Upper lobe of left lung (tissue), 6 donors: ENCODE results near the gene HACD2. TPM values are rescaled to one million over a fixed set of nuclear protein-coding genes. Genes with fewer than 3 reads are reported as not detected.

Source experiments
- ATAC-seq, 2 donors: fragments of 200-7000 bp; cut with Tn5 transposase; one replicate each; pipeline ENCODE4 v1.9.1; 2022; ENCODE audit warnings: mild to moderate bottlenecking in 2 of 2, moderate library complexity in 2 of 2; ENCODE audit not compliant: low FRiP score in 2 of 2
- DNase-seq, 2 donors: peaks; one replicate each; pipeline ENCODE4 v3.0.0-alpha.2; 2019 to 2020
- H3K27ac ChIP-seq, 4 donors: fragments of 200-600 bp; sonication (generic); one replicate each; pipeline ENCODE4 v1.5.1; 2016 to 2019
- H3K27me3 ChIP-seq, 4 donors: fragments of 200-600 bp; sonication (generic); one replicate each; pipeline ENCODE4 v1.5.1; 2017 to 2019
- H3K36me3 ChIP-seq, 4 donors: fragments of 200-600 bp; sonication (generic); one replicate each; pipeline ENCODE4 v1.5.1; 2016 to 2019
- H3K4me1 ChIP-seq, 4 donors: fragments of 200-600 bp; sonication (generic); one replicate each; pipeline ENCODE4 v1.5.1; 2018 to 2019
- H3K4me3 ChIP-seq, 4 donors: fragments of 200-600 bp; sonication (generic); one replicate each; pipeline ENCODE4 v1.5.1; 2017 to 2019; ENCODE audit warnings: mild to moderate bottlenecking in 2 of 4, moderate library complexity in 1 of 4
- H3K9me3 ChIP-seq, 4 donors: fragments of 200-600 bp; sonication (generic); one replicate each; pipeline ENCODE4 v1.5.1; 2018 to 2019
- EP300 ChIP-seq, 4 donors: sonication (generic); formaldehyde crosslinking; IDR thresholded peaks; one replicate each; pipeline ENCODE4 v1.5.1; 2017; ENCODE audit warnings: antibody characterized with exemption in 4 of 4, control low read depth in 2 of 4
- POLR2A ChIP-seq, 4 donors: fragments of 450-650 bp; IDR thresholded peaks; one replicate each; pipeline ENCODE4 v1.5.1; 2016 to 2017; ENCODE audit warnings: antibody characterized with exemption in 4 of 4, mild to moderate bottlenecking in 2 of 4
- POLR2AphosphoS5 ChIP-seq, 2 donors: sonication (generic); formaldehyde crosslinking; IDR thresholded peaks; one replicate each; pipeline ENCODE4 v1.5.1; 2017; ENCODE audit warnings: antibody characterized with exemption in 2 of 2
- WGBS, 2 donors: methylation state at CpG; one replicate each; pipeline ENCODE4 v1.1.5; 2017 to 2018; 5-methylcytosine and 5-hydroxymethylcytosine counted together
- total RNA-seq, 6 donors: library from RNA; depleted of rRNA in 4 of 6; stranded (reverse); fragments of >200 nt in 4 of 6; gene quantifications; one replicate each; pipeline versions ENCODE4 v1.1.0 to v1.2.1, GENCODE V29; 2016 to 2021
- TF ChIP-seq, protein P1 (sequence below), 6 experiments: fragments of 450-650 bp in 4 of 6; fragments of 200-600 bp in 2 of 6; sonication (generic) in 2 of 6; IDR thresholded peaks; one replicate each; pipeline ENCODE4 v1.5.1; 2016 to 2019; ENCODE audit warnings: antibody characterized with exemption in 6 of 6
- donor health status: DM: no; HTN: no; CAD: no; lungs with moderate emphysema.
- donor health status: DM: no; HTN: yes; CAD: no; lungs with severe emphysema.

HACD2 gene
- total RNA-seq, 6 donors from 2014 or later, result 12.5 to 60.4 (median 39.1) TPM

DNA sequence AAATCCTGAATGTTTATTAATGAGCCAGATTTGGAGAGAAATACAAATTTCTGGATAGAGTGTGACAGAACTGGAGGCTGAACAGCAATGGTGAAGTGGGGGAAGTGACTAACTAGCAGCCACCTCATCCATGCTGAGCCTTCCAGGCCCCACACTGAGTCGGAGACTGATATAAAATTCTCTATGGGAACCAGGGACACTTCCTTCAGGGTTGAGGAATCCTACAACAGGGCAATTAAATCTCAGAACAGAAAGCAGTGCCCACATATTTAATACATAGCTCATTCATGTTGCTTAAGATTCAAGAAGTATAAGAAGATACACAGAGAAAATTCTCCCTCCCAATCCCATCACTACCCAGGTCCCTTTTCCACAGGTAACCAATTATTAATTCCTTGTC is 49.3 kb downstream of the HACD2 start:
- no peak for TF ChIP-seq POLR2A (IDR thresholded peaks at IDR 0.05)
- TF ChIP-seq, protein P1, sequence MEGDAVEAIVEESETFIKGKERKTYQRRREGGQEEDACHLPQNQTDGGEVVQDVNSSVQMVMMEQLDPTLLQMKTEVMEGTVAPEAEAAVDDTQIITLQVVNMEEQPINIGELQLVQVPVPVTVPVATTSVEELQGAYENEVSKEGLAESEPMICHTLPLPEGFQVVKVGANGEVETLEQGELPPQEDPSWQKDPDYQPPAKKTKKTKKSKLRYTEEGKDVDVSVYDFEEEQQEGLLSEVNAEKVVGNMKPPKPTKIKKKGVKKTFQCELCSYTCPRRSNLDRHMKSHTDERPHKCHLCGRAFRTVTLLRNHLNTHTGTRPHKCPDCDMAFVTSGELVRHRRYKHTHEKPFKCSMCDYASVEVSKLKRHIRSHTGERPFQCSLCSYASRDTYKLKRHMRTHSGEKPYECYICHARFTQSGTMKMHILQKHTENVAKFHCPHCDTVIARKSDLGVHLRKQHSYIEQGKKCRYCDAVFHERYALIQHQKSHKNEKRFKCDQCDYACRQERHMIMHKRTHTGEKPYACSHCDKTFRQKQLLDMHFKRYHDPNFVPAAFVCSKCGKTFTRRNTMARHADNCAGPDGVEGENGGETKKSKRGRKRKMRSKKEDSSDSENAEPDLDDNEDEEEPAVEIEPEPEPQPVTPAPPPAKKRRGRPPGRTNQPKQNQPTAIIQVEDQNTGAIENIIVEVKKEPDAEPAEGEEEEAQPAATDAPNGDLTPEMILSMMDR (IDR thresholded peaks at IDR 0.05), result no peak
- no peak for TF ChIP-seq EP300 (IDR thresholded peaks at IDR 0.05)
- TF ChIP-seq POLR2AphosphoS5 (IDR thresholded peaks at IDR 0.05), result no peak
- Histone ChIP-seq H3K27ac (no peak overlapping the region), H3K36me3 (no peaks in the 10 kb centered on the region), H3K4me3 (no peak overlapping the region), H3K9me3 (no peaks in the 10 kb centered on the region), H3K27me3 (no peaks in the 10 kb centered on the region), H3K4me1 (no peaks in the 10 kb centered on the region)
- ATAC-seq (no peak), DNase-seq (no peak)
- WGBS, 2 donors, result 92 to 100% methylated on average over 1 of the region's 1 CpG

DNA sequence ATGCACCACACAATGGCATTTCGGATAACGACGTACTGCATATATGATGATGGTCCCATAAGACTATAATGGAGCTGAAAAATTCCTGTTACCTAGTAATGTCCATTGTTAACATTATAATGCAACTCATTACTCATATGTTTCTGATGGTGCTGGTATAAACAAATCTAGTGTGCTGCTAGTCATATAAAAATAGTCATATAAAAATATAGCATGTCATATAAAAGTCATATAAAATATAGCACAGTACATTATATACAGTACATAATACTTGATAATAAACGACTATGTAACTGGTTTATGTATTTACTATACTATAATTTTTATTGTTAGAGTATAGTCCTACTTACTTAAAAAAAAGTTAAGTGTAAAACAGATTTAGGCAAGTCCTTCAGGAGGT is 50.6 kb downstream of the HACD2 start:
- Histone ChIP-seq H3K27me3 (no peaks in the 10 kb centered on the region), H3K27ac (no peak overlapping the region), H3K4me3 (no peak overlapping the region), H3K9me3 (no peaks in the 10 kb centered on the region), H3K36me3 (no peaks in the 10 kb centered on the region), H3K4me1 (no peaks in the 10 kb centered on the region)
- ATAC-seq (no peak), DNase-seq (no peak)
- TF ChIP-seq EP300 (IDR thresholded peaks at IDR 0.05), result no peak
- no peak for TF ChIP-seq POLR2AphosphoS5 (IDR thresholded peaks at IDR 0.05)
- 94 to 97% methylated on average over 4 of the region's 4 CpGs for WGBS, 2 donors

DNA sequence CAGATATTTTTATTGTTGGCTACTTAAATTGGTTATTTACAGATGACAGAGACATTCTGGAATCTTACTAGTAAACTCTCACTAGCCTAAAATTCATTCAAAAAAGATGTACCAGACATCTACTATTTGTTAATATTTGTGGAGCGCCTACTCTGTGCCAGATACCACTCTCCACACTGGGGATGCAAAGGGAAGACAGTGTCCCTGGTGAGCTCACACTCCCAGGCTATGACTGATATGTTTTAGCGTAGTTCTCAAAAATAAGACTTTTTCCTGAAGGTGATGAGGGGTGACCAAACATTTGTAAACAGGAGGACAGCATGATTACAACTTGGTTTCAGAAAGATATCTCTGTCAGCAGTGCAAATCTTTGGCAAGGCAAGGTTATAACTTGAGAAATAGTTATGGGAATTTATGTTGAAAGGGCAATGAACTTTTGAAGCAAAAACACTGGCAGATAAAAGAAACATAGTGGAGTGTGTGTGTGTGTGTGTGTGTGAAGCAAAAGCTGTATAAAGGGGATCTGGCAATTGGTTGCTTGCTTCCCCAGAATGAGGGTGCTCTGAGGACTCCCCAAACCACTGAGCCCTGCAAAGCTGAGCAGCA is 51.2 kb downstream of the HACD2 start:
- no peak overlapping the region for H3K4me3 ChIP-seq
- no peak overlapping the region for H3K27ac ChIP-seq
- H3K9me3 ChIP-seq, result no peaks in the 10 kb centered on the region
- H3K4me1 ChIP-seq, result no peaks in the 10 kb centered on the region
- DNase-seq (no peak), ATAC-seq (no peak)
- WGBS, 2 donors, result 82 to 91% methylated on average over 2 of the region's 2 CpGs
- TF ChIP-seq, protein P1 (IDR thresholded peaks at IDR 0.05), result no peak
- TF ChIP-seq POLR2AphosphoS5 (IDR thresholded peaks at IDR 0.05) (no peak), EP300 (IDR thresholded peaks at IDR 0.05) (no peak), POLR2A (IDR thresholded peaks at IDR 0.05) (no peak)
- H3K36me3 ChIP-seq, result no peaks in the 10 kb centered on the region
- no peaks in the 10 kb centered on the region for H3K27me3 ChIP-seq

DNA sequence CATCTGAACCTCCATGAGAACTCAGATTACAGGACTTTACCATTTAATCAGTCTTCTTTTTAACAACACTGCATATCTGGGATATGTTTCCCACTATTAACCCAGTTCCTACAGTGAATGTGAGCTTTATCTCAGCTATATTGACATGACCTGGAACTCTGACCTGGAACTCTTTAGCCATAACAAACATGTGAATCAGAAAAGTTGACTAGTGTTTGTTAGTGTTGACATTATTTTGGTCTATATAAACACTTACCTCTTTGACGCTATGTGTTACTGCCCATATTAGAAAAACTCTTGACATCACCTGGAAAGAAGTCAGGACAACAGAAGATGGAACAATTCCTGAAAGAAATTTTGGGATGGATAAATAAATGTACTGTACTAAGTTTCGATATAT is 56.7 kb downstream of the HACD2 start:
- no peaks in the 10 kb centered on the region for H3K9me3 ChIP-seq
- ATAC-seq (no peak), DNase-seq (no peak)
- no peaks in the 10 kb centered on the region for H3K27me3 ChIP-seq
- TF ChIP-seq POLR2A (IDR thresholded peaks at IDR 0.05), result no peak
- TF ChIP-seq EP300 (IDR thresholded peaks at IDR 0.05), result no peak
- TF ChIP-seq, protein P1 (IDR thresholded peaks at IDR 0.05), result no peak
- TF ChIP-seq POLR2AphosphoS5 (IDR thresholded peaks at IDR 0.05), result no peak
- WGBS, 2 donors, result 85 to 96% methylated on average over 2 of the region's 2 CpGs
- H3K4me3 ChIP-seq, result no peak overlapping the region
- no peaks in the 10 kb centered on the region for H3K4me1 ChIP-seq
- H3K27ac ChIP-seq, result no peak overlapping the region
- peaks cover 4 to 27% (median 7%) of the 10 kb centered on the region in 4 donors for H3K36me3 ChIP-seq

DNA sequence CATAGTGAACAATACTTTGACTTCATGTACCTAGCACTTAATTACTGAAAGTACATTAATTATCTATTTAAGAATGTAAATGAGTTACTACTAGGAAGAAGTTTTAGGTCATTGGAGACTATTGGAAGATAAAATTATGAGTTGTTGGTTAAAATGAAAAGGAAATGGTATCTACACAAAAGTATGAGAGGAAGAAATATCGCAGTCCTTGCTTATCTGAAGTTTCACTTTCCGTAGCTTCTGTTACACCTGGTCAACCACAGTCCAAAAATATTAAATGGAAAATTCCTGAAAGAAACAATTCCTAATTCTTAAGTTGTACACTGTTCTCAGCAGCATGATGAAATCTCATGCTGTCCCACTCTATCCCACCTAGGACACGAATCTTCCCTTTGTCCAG is 57.8 kb downstream of the HACD2 start:
- Histone ChIP-seq H3K4me1 (no peaks in the 10 kb centered on the region), H3K27me3 (no peaks in the 10 kb centered on the region), H3K36me3 (peaks cover 4 to 27% (median 7%) of the 10 kb centered on the region in 4 donors), H3K27ac (no peak overlapping the region), H3K4me3 (no peak overlapping the region), H3K9me3 (no peaks in the 10 kb centered on the region)
- no peak for DNase-seq
- no peak for ATAC-seq
- TF ChIP-seq, protein P1 (IDR thresholded peaks at IDR 0.05), result no peak
- TF ChIP-seq EP300 (IDR thresholded peaks at IDR 0.05), result no peak
- TF ChIP-seq POLR2AphosphoS5 (IDR thresholded peaks at IDR 0.05), result no peak
- no peak for TF ChIP-seq POLR2A (IDR thresholded peaks at IDR 0.05)
- 94 to 95% methylated on average over 3 of the region's 3 CpGs for WGBS, 2 donors
